Hindlimb muscle (tissue), 1 donor: ENCODE data around the gene TTC28. TPM values are rescaled to one million over a fixed set of nuclear protein-coding genes. Genes with fewer than 3 reads are reported as not detected.
"Not testable (repeated sequence)": the region's sequence is repeated elsewhere in the genome, so short reads cannot be mapped to it uniquely, and the experiment has no call there.

Source experiments
- DNase-seq: peaks from one replicate; pipeline ENCODE4 v3.0.0-alpha.2; 2013
- polyA plus RNA-seq: library from polyadenylated mRNA; unstranded; fragments of 120-200 nt; gene quantifications from one replicate; pipeline ENCODE4 v1.2.1, GENCODE V29; 2013; ENCODE audit not compliant: insufficient read length

The TTC28 gene
- polyA plus RNA-seq, 1 donor: 30.7 TPM

- no peak for DNase-seq
Measured at GRCh38 chr22:28172892-28173670, 506.6 kb downstream of the TTC28 start.

GRCh38 chr22:28171712-28172111, 507.9 kb downstream of the TTC28 start:
- no peak for DNase-seq

- DNase-seq: no peak
Measured at GRCh38 chr22:28171115-28171514, 508.5 kb downstream of the TTC28 start.

GRCh38 chr22:28169314-28169713, 510.3 kb downstream of the TTC28 start:
- DNase-seq: not testable (repeated sequence)

- no peak for DNase-seq
Measured at GRCh38 chr22:28155808-28156207, 523.8 kb downstream of the TTC28 start.

- no peak for DNase-seq
Measured at GRCh38 chr22:28154861-28155260, 524.8 kb downstream of the TTC28 start.

- DNase-seq: no peak
Measured at GRCh38 chr22:28151151-28151816, 528.4 kb downstream of the TTC28 start.

GRCh38 chr22:28148816-28149465, 530.7 kb downstream of the TTC28 start:
- no peak for DNase-seq

GRCh38 chr22:28147401-28147800, 532.2 kb downstream of the TTC28 start:
- DNase-seq: no peak

- no peak for DNase-seq
Measured at GRCh38 chr22:28146401-28147314, 533.0 kb downstream of the TTC28 start.

- DNase-seq: no peak
Measured at GRCh38 chr22:28143961-28144745, 535.5 kb downstream of the TTC28 start.

GRCh38 chr22:28143241-28143865, 536.3 kb downstream of the TTC28 start:
- DNase-seq: peak; percentile 19

- DNase-seq: peak; percentile 43
Measured at GRCh38 chr22:28142361-28142961, 537.2 kb downstream of the TTC28 start.

- no peak for DNase-seq
Measured at GRCh38 chr22:28141614-28142013, 538.0 kb downstream of the TTC28 start.

GRCh38 chr22:28139961-28140360, 539.7 kb downstream of the TTC28 start:
- DNase-seq: no peak

GRCh38 chr22:28139516-28139915, 540.1 kb downstream of the TTC28 start:
- no peak for DNase-seq

GRCh38 chr22:28137036-28137435, 542.6 kb downstream of the TTC28 start:
- DNase-seq: no peak

GRCh38 chr22:28132466-28132865, 547.2 kb downstream of the TTC28 start:
- DNase-seq: no peak

- DNase-seq: no peak
Measured at GRCh38 chr22:28129319-28129962, 550.2 kb downstream of the TTC28 start.

- DNase-seq: no peak
Measured at GRCh38 chr22:28128827-28129226, 550.8 kb downstream of the TTC28 start.
